GM18517 (cell line): ENCODE measurements around the gene KCTD3.
A peak's percentile ranks its signal among the peaks of the same experiment; 100 is the strongest.

ENCODE experiments used
- ATAC-seq: cut with Tn5 transposase; IDR thresholded peaks from one replicate; pipeline ENCODE4 v1.9.1; 2021; ENCODE audit warnings: mild to moderate bottlenecking, moderate library complexity; ENCODE audit not compliant: unreplicated experiment

Gene KCTD3

DNA sequence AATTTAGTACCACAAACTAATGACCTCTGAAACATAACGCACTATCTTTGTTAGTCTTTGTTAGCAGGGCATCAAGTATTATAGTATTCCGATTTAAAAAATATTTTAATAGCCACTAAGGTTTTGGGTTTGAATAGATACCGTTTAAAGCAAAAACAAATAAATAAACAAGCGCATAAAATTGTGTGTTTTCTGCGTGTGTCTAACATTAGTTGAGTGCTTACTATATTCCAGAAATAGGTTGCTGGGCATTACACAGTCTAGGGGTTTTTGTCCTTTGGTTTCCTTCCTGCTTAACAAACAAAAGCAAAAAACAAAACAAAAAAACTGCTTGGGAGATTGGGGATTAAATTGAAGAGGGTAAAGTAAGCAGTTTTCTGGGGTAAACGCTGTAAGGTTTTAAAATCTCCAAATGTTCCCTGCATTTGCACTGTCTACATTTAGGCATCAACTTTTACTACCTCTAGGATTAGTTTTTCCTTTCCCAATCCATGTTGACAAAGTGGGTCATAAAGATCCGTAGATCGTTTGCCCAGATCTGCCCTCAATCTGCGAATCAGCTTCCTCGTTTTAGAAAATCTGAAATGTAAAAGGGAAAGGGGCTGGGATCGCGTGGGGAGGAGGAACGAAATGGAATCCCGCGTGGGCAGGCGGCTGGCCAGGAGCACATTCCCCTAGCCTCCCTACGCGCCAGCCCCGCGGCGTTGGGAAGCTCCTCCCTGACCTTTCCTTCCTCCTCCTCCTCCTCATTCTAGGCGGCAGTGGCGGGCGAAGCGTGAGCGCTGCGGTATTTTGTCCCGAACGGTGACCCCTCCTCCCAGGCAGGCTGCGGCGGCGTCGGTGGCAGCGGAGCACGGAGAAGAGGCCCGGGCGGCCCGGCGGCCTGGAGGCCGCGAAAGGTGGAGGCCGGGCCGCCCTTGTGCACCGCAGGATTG is at the start of gene KCTD3:
Gene KCTD3 (plus strand): TSS at position 749 of the 935 bp plus-strand sequence. CDS start 382 bp downstream, outside the sequence.
- peak; percentile 61 for ATAC-seq

DNA sequence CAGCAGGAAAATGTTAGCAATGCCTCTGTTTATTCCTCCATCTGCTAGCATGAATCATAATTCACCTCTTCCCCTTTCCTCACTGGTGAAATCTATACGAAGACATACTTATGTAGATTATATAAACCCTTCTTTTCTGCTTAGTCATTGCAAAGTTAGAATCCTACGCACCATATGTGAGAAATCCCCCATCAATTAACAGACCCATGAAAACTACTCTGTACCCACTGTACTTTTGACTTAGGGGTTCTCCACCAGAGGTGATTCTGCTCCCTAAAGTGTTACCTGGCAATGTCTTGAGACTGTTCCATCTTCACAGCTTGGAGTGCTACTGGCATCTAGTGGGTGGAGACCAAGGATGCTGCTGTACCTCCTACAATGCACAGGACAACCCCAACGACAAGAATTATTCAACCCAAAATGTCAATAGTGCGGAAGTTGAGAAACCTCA is 49.6 kb upstream of the KCTD3 start:
- ATAC-seq: no peak

DNA sequence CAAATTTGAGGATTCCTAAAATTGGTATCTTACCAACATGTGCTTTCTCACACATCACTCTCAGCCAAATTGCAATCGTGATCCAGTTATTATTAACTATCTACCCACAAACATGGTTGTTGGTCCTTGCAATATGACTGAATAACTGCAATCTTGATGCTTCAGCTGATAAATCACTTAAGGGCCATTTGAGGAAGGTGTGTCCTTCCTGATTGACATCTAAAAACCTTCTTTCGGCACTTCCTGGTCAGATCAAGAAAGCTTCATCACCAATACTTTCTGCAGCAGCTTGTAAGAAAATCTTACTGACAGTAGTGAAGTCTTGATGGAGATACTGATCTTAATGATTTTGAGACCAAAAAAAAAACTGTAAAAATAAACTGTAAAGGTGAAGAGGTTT is 48.5 kb upstream of the KCTD3 start:
- ATAC-seq: no peak

DNA sequence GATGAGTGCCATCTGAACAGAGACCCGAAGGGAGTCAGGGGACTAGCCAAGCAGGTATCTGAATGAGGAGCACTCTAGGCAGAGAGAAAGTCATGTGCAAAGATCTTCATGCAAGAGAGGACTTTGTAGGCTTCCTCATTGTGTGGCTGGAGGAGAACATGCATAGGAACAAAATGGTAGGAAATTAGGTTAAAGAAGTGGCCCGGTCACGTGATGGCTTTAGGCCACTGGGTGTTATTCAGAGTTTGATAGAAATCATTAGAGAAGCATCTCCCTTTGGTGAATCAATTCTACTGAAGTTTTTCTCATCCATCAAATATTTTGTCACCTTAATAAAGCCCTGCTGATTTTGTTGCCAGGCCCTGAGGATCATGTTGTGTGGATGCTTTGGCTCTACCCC is 45.8 kb upstream of the KCTD3 start:
- ATAC-seq: no peak

DNA sequence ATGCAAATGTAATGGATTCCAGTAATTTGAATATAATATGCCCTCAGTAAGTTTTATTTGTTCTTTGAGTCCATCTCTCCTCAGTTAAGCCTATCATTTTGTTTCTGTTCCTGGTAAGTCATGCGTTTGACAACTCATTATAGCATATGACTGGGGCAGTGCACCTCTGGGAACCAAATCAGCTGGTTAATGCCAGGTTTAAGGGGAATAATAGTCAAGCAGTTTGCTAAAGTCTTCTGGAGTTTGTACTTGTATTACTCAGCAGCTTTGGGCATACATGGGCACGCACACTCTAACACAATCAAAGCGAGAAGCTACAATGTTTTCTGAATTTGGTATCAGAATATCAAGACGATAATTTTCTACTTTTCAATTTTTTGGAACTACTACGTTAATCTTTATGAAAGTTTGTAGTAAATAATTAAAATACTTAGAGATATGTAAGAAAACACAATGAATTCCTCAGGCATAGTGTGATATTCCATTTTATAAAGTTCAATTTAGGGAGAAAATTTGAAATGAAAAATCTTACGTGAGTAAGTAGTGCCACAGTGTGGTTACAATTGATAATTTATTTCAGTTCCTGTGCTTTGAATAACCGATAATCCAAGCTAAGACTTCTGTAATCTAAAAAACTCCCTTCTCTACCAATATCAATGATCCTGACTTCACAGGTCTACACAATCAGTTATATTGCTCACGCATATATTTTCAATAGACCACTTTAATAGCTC is 43.8 kb upstream of the KCTD3 start:
- no peak for ATAC-seq

DNA sequence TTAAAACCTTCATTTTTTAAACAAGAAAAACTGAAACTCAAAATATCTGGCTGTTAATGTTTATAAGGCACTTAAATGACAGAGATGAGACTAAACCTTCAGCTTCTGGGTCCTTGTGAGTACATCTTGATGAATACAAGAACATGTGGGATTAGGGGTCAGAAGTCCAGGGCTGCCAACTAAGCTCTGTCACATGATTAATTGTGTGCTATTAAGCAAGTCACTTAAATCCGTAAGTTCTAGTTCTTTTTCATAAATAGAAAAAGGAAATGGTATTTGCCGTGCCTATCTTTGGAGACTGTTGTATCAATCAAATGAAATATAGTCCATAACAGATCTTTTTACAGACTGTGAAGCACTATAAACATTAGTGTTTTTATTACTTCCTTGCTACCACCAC is 43.2 kb upstream of the KCTD3 start:
- ATAC-seq: no peak

DNA sequence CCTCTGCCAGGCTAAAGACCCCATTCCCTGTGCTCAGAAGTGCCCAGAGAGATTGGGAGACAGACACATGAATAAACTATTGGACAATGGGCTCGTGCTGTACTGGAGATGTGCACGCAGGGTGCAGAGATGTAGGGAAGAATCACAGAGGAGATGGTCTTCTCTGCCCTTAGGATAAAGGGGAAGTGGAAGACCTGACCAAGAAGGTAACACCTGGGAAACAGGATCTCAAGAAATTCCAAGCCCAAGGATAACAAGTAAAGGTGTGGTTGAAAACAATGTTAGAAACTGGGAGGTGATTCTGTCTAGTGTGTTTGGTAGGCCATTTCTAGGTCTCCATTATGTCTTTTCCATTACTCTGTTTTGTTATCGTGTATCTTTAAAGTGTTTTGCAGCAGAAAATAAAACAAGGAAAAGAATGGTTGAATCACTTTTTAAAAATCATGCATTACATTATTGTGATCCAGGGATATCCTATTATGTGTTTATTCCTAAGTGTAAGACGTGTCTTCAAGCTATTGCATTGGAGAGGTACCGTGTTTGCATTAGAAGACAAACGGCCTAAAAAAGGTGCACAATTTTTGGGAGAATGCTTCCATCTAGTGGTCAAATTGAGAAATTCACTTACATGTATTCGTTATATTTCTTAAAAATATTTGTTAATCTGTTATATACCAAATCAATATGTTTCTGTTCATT is 40.8 kb upstream of the KCTD3 start:
- peak; percentile 82 for ATAC-seq

DNA sequence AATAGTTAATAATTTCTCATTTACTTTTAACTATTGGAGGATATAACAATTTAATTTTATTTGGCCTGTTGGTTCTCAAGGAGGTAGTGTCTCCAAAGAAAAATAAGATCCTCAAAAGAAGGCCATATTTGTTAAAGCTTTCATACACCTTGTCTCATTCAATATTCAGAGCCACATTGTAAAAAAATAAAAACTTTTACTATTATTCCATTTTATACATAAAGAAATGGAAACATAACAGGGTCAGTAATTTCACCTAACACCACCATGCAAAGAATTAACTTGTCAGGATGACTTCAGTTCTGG is 40.3 kb upstream of the KCTD3 start:
- ATAC-seq: no peak

DNA sequence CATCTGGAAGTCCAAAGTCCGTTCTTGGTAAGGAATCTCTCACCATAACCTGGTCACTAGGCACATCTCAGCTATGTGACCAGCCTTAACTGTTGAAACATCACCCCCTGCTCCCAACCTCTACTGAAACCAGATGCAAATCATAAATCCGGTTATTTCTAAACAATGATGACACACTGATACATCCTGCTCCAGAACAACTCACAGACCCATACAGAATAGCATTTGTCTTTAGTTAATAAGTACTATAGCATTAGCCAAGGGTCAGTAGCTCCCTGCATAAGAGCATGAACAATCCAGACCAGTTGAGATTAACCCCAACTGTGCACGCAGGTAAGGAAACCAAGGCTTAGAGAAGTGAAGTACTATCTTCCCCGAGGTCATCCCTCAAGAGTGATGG is 38.0 kb upstream of the KCTD3 start:
- ATAC-seq: peak; percentile 55

DNA sequence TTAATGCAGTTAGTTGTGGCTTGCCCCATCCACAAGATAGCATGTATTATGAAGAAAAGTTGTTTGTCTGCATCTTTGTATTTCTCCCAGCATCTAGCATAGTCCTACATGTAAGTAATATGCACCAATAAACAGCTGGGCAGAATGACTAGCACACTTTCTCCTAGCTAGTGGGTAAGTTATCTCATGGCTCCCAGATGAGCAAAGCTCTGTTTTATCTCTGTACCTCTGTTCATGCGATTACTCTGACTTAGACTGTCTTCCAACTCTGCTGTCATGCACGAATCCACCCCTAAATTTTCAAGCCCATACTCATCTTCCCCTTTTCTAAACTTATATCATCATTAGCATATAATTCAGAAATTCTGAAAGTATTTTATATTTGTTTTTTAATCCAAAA is 37.5 kb upstream of the KCTD3 start:
- no peak for ATAC-seq

DNA sequence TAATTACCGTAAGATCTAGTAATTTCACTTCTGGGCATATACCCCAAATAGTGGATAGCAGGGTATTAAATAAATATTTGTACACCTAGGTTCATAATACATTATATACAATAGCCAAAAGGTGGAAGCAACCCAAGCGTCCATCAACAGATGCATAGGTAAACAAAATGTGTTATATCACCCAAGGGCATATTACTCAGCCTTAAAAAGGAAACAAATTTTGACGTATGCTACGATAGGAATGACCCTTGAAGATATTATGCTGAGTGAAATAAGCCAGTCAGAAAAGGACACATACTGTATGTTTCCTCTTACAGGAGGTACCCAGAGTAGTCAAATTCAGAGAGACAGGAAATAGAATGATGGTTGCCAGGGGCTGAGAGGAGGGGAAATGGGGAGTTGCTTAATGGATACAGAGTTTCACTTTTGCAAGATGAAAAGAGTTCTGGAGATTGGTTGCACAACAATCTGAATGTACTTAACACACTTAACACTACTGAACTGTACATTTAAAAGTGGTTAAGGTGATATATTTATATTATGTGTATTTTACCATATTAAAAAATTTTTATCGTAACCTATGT is 36.6 kb upstream of the KCTD3 start:
- ATAC-seq: no peak

DNA sequence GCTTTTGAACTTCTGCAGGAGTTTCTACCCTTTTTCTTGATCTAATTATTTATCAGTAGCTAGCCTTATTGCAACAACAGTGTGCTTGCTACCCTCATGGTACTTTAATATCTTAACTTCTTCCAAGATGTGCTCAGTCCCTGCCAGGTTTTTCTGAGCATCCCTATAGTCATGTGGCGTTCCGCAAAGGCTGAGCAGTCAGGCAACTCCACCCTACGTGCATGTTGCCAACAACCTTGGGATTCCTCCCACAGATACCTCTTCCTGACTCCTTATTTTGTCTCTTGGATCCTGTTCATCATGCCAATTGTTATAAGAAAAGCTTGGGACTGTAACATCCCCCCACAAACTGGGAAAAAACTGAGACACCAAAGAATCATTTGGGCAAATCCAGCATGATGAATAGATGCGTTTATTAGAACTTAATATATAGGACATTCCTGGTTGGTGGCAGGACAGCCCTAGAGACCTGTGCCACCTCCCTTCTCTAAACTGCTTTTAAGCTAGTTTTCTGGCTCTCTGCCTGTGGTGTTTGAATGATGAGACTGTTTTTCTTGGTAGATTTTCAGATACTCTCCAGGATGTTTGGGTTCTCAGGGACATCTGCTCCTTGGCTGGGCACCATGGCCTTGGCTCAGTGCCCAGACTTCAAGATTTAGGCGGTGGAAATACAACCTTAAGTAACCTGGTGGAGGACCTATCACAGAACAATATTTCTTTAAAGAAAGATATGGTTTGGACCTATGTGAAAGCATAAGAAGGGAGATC is 27.1 kb upstream of the KCTD3 start:
- no peak for ATAC-seq

DNA sequence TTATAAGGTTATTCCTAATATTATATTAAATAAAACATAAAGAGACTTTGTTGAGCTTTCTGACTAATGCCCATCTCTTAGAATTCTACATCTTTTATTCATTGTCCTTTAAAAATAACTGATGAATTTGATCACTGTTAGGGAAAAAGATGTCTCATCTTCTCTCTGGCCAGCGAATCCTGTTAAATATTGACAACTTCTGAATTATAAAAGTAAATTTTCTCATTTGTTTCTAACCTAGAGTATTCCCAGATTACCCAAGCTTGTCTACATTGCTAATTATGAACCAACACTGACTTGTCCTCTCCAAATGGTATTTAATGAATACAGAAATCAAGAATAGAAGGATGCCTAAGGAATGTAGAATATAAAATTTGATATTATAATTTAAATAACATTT is 24.8 kb upstream of the KCTD3 start:
- ATAC-seq: no peak

DNA sequence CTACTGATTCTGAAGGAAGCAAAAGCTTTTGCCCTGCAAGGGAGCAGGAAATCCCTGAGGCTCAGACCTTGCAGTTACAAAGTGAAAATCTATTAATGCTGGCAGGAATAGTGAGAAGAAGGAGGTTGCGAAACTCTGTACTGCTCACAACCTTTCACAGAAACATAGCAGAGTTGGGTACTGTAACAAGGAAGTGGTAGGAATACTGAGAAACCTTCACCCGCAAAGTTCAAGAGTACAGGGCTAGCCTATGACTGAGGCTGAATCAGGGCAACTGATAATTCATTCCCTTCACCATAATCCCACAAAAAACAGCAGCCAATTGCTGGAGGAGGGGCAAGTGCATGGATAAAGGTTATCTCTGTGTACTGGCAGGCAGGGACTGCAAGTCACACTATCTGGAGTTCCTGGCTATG is 23.9 kb upstream of the KCTD3 start:
- ATAC-seq: peak; percentile 66

DNA sequence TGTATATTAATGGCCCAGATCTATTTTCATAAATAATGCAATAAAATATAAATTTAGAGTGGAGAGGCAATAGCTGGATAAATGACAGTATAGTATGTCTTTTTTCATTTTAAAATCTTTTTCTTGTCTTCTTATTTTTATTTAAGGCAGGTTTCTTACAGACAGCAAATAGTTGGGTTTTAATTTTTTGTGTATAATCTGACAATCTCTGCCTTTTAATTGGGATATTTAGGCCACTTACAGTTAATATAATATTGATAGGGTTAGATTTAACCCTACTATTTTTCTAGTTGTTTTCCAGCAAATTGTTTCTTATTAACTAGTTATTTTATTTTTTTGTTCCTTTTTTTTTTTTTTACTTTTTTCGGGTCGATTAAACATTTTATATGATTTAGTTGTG is 23.3 kb upstream of the KCTD3 start:
- no peak for ATAC-seq

DNA sequence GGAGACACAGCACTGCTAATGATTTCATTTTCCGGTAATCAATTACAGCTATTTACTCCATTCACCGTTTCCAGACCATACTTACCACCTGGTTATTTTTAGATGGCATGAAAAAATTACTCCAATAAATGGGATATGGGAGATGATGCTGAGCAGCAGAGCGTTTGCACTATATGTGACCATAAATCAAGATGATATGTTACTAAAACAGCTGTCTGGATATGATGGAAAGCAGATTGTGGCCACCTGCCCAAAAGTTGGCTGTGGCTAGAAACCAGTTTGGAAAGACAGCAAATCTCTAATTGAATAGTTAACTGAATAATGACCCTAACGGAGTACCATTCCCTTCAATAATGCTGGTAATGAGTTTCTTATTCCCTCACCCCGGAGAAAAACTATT is 22.5 kb upstream of the KCTD3 start:
- ATAC-seq: no peak

DNA sequence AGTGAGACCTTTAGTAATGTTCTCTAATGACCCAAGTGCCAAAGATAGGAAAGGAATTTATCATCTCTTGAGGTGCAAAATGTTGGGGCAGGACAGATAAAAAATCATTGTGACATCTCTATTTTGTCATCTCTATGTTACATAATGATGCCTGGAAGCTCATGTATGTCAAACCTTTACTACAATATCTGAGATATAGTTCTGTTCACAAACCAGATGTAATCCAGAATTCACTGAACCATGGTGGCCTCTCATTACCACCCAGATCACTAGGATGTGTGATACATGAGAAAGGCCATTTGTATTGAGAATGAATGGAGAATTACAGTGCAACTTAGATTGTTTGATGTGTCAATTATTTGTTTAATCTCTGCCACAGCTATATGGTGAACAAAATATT is 22.0 kb upstream of the KCTD3 start:
- no peak for ATAC-seq

DNA sequence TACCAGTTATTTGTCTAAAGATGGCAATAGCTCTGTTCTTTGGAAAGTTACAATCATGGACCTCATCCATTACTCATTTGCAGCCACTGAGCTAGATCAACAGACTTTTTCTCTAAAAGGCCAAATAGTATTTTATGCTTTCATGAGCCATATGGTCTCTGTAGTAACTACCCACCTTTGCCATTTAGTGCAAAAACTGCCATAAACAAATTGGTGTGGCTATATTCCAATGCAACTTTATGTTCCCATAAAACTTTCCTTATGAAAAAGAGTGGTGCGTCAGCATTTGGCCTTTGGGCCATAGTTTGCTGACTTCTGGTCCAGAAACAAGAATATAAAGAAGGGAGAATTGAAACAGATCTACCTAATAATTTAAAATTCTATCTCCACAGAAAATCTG is 20.1 kb upstream of the KCTD3 start:
- ATAC-seq: no peak

DNA sequence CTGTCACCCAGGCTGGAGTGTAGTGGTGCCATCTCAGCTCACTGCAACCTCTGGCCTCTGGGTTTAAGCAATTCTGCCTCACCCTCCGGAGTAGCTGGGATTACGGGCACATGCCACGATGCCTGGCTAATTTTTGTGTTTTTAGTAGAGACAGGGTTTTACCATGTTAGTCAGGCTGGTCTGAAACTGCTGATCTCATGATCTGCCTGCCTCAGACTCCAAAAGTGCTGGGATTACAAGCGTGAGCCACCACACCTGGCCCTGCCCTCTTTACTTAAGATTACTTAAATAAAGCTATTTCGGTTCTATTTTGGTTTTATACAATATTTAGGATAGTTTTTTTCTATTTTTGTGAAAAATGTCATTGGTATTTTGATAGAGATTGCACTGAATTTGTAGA is 15.3 kb upstream of the KCTD3 start:
- ATAC-seq: no peak

DNA sequence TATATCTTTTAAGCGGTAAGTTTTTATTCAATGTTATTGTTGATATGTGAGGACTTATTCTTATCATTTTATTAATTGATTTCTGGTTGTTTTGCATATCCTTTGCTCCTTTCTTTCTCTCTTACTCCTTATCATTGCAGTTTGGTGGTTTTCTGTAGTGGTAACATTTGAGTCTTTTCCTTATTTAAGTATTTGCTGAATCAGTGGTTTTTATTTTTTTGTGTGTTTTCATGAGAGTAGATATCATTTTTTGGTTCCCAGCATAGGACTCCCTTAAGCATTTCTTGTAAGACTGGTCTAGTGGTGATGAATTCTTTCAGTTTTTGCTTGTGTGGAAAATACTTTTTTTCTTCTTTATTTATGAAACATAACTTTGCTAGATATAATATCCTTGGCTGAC is 12.2 kb upstream of the KCTD3 start:
- ATAC-seq: no peak

DNA sequence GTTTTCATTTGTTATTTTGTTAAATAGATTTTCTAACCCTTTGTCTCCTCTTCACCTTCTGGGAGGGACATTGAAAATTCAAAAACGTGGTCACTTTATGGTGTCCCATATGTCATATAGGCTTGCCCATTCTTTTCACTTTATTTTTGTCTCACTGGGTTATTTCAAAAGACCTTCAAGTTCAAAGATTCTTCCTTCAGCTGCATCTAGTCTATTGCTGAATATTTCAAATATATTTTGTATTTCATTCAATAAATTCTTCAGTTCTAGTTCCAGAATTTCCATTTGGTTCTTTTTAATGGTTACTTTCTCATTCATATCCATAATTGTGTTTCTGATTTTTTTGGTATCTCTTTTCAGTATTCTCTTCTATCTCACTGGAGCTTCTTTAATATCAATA is 11.6 kb upstream of the KCTD3 start:
- ATAC-seq: no peak
